NT2/D1 (cell line): ENCODE results near the gene TUFM.
"Not testable (repeated sequence)": the region's sequence is repeated elsewhere in the genome, so short reads cannot be mapped to it uniquely, and the experiment has no call there.

Experiments used
- DNase-seq: peaks from one replicate; pipeline ENCODE4 v3.0.0-alpha.2; 2011; ENCODE audit warnings: low read depth, low spot score
- H3K27me3 ChIP-seq: 2 replicates; pipeline ENCODE4 v1.6.0; 2011; ENCODE audit warnings: mild to moderate bottlenecking; ENCODE audit not compliant: insufficient read length, insufficient read depth
- H3K36me3 ChIP-seq: 2 replicates; pipeline ENCODE4 v1.6.1; 2011; ENCODE audit warnings: mild to moderate bottlenecking, low read length, mixed read lengths; ENCODE audit not compliant: insufficient read depth, insufficient read length
- H3K4me1 ChIP-seq: 2 replicates; pipeline ENCODE4 v1.5.1; 2011; ENCODE audit not compliant: insufficient read depth, insufficient read length
- H3K4me3 ChIP-seq: 2 replicates; pipeline ENCODE4 v1.5.1; 2011; ENCODE audit warnings: low read depth; ENCODE audit not compliant: insufficient read length
- H3K9ac ChIP-seq: 2 replicates; pipeline ENCODE4 v1.6.0; 2011; ENCODE audit warnings: low read depth; ENCODE audit not compliant: insufficient read length
- H3K9me3 ChIP-seq: 2 replicates; pipeline ENCODE4 v1.5.1; 2011; ENCODE audit warnings: mild to moderate bottlenecking, low read length; ENCODE audit not compliant: insufficient read depth
- SUZ12 ChIP-seq: IDR thresholded peaks from 2 replicates; pipeline ENCODE4 v1.6.1; 2011; ENCODE audit not compliant: insufficient read length, insufficient read depth; ENCODE audit errors: extremely low read depth
- YY1 ChIP-seq: IDR thresholded peaks from 2 replicates; pipeline ENCODE4 v1.6.1; 2011; ENCODE audit not compliant: insufficient read length, insufficient read depth
- ZNF274 ChIP-seq: IDR thresholded peaks from 2 replicates; pipeline ENCODE4 v1.6.1; 2011; ENCODE audit warnings: mild to moderate bottlenecking, low read depth, low read length

The TUFM gene

DNA sequence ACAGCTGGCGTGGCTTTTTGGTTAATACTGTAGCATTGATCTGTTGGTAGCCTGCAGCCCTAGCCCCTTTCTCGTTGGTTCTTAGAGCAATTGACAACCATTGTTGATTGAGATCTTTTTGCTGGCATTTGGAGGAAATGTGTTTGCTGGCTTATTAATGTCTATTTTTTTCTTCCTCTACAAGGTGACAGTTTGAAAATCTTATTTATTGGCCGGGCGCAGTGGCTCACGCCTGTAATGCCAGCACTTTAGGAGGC lies 21.5 kb downstream of the TUFM start:
- peak overlapping the region; percentile 90 for H3K9ac ChIP-seq
- DNase-seq, result no peak
- H3K4me1 ChIP-seq, result peaks cover 5% of the 10 kb centered on the region
- H3K4me3 ChIP-seq, result peak overlapping the region; percentile 80
- peaks cover 57% of the 10 kb centered on the region for H3K36me3 ChIP-seq
- H3K27me3 ChIP-seq, result no peaks in the 10 kb centered on the region
- TF ChIP-seq SUZ12 (no peak), YY1 (no peak), ZNF274 (no peak)
- no peaks in the 10 kb centered on the region for H3K9me3 ChIP-seq

DNA sequence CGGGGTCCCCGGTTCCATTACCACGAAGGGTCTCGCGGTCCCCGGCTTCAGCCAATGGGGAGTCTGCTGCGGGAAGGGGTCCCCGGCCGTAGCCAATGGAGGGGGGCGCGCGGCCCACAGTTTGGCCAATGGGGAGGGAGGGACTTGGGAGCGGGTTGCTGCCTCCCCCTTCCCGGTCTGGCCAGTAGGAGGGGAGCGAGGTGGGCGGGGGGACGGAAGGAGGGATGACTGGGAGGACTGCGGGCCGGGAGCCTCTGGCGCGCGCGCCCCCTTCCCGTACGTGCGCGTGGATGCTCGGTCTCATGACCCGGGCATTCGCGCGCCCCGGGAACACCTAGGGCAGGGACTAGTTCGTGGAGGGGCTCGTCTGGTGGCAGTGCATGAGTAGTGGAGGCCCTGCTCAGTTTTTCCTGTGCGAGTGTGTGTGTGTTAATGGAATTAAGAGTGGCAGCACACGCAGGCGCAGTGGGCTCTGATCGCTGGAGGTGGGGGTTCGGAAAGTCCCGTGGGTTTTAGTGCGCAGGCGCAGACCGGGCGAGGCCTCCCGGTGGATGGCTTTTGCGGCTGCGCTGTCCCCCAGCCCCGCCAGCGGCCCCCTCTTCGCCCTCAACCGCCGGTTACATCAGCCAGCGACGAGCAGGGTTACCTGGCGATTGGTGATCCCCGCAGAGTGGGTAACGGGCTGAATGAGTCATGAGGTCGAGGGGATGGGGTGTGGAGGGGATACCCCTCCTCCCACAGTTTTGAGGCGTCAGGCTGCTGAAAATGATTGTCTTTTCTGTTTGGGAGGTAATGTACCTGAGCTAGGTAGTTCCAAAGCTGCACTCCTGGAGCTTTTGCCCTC lies 22.1 kb downstream of the TUFM start:
- Histone ChIP-seq H3K27me3 (no peaks in the 10 kb centered on the region), H3K4me3 (peak overlapping the region; percentile 80), H3K36me3 (peaks cover 53% of the 10 kb centered on the region), H3K9me3 (no peaks in the 10 kb centered on the region), H3K9ac (peak overlapping the region; percentile 96), H3K4me1 (peaks cover 5% of the 10 kb centered on the region)
- TF ChIP-seq ZNF274, result no peak
- no peak for TF ChIP-seq SUZ12
- no peak for TF ChIP-seq YY1
- DNase-seq, result peak; percentile 98

DNA sequence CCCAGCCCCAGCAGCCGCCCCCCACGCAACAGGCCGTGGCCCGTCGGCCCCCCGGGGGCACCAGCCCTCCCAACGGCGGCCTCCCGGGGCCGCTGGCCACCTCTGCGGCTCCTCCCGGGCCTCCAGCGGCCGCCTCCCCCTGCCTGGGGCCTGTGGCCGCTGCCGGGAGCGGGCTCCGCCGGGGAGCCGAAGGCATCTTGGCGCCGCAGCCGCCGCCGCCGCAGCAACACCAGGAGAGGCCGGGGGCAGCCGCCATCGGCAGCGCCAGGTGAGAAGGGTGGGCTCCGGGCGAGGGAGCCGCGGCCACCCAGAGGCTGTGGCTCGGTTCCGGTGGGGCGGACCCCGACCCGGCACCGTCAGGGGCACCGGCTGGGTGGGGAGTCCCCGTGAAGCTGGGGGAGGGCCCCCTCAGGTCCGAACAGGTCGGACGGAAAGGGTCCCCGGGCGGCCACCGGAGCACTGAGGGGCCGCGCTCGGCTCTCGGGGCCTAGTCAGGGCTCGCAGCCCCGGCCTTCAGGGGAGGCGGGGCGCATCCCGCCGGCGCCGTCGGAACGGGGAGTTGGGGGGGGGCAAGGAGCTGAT lies 22.8 kb downstream of the TUFM start:
- TF ChIP-seq SUZ12 (no peak), YY1 (no peak), ZNF274 (no peak)
- DNase-seq, result no peak
- peaks cover 47% of the 10 kb centered on the region for H3K36me3 ChIP-seq

DNA sequence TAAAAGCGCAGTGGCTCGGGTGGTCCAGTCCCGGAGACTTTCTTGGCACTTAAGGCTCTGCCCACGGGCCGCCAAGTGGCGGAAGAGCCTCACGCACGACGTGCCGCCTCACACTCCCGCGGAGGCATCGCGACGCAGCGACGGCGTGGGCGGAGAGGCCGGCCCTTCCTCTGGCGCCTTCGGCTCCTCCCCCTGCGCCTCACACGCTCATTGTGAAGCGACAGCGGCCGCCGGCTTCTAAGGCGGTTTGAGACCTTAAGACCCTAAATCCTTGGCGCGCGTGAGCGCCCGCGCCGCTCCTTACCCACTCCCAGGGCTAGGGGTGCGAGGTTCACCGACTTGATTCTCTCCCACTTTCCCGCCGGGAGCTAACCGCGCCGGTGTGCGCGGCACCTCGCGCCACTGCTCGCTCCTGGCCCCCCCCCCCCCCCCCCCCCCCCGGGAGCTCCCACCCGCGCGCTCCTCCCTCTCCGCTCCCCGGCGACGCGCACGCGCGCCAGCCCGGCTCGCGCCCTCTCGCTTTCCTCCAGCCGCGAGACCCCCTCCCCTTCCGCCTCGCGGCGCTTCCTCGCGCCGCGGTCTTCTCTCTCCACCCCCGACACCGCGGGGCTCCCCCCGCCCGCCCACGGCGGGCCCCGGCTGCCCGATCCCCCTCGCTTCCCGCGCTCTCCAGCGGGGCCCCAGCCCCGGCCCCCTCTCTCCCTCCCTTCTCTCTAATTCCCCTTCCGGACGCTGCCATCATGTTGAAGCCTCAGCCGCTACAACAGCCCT lies 23.4 kb downstream of the TUFM start, which contains the start of gene ATXN2L:
TSS of gene ATXN2L (plus strand) at position 480 of the 771 bp plus-strand sequence. CDS start at position 741, 261 bp downstream.
- H3K36me3 ChIP-seq, result peaks cover 41% of the 10 kb centered on the region
- TF ChIP-seq SUZ12 (no peak), ZNF274 (no peak), YY1 (no peak)

More for the DNA sequence above, 22.8 kb downstream of the TUFM start:
- H3K4me3 ChIP-seq, result peak overlapping the region; percentile 80
- peak overlapping the region; percentile 96 for H3K9ac ChIP-seq
- peaks cover 5% of the 10 kb centered on the region for H3K4me1 ChIP-seq
- H3K27me3 ChIP-seq, result no peaks in the 10 kb centered on the region
- H3K9me3 ChIP-seq, result no peaks in the 10 kb centered on the region

DNA sequence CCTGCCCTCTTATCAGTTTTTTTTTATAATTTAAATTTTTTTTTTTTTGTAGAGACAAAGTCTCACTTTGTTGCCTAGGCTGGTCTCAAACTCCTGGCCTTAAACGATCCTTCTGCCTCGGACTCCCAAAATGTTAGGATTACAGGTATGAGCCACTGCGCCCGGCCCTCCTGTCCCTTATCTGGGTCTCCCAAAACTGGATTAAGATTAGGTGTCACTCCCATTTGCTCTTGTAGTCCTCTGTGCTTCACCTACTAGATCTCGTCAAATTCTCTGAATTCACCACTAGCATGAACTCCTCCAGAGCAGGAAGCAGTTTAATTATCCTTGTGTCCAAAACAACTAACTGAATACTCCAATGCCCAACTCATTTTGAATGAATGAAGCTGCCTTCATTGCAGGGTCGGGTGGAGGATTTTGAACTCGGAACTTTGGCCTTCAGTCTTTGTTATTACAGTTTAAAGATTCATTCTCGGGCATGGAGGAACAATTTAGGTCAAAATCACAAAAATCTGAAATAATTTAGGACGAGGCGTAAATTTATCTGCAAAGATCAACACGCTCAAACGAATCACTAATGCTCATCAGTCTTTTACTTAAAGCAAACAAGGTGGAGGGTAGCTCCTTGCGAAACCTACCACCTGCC lies 24.2 kb downstream of the TUFM start:
- H3K36me3 ChIP-seq, result peaks cover 34% of the 10 kb centered on the region
- no peaks in the 10 kb centered on the region for H3K9me3 ChIP-seq
- no peaks in the 10 kb centered on the region for H3K27me3 ChIP-seq
- H3K9ac ChIP-seq, result peak overlapping the region; percentile 96
- no peak for TF ChIP-seq YY1
- no peak for TF ChIP-seq ZNF274
- no peak for TF ChIP-seq SUZ12
- no peak for DNase-seq
- H3K4me3 ChIP-seq, result peak overlapping the region; percentile 50
- peaks cover 5% of the 10 kb centered on the region for H3K4me1 ChIP-seq

More for the DNA sequence above, 23.4 kb downstream of the TUFM start, which contains the start of gene ATXN2L:
- Histone ChIP-seq H3K9me3 (no peaks in the 10 kb centered on the region), H3K4me1 (peaks cover 5% of the 10 kb centered on the region), H3K27me3 (no peaks in the 10 kb centered on the region), H3K9ac (peak within 1 kb of the TSS; percentile 96), H3K4me3 (peak within 1 kb of the TSS; percentile 80)
- DNase-seq, result peak; percentile 89

DNA sequence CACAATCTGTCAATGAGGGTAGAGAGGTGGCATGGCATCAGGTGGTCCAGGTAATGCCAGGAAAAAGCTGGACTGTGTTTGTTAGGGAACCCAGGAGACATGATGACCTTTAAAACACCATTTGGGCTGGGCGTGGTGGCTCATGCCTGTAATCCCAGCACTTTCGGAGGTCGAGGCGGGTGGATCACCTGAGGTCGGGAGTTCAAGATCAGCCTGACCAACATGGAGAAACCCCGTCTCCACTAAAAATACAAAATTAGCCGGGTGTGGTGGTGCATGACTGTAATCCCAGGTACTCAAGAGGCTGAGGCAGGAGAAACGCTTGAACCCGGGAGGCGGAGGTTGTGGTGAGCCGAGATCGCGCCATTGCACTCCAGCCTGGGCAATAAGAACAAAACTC lies 25.6 kb downstream of the TUFM start:
- H3K36me3 ChIP-seq, result peaks cover 20% of the 10 kb centered on the region
- not testable (repeated sequence) for H3K4me3 ChIP-seq, H3K4me1 ChIP-seq, DNase-seq, H3K9me3 ChIP-seq, H3K9ac ChIP-seq, H3K27me3 ChIP-seq
